ENCODE results near the gene TIMMDC1.

The TIMMDC1 gene

DNA sequence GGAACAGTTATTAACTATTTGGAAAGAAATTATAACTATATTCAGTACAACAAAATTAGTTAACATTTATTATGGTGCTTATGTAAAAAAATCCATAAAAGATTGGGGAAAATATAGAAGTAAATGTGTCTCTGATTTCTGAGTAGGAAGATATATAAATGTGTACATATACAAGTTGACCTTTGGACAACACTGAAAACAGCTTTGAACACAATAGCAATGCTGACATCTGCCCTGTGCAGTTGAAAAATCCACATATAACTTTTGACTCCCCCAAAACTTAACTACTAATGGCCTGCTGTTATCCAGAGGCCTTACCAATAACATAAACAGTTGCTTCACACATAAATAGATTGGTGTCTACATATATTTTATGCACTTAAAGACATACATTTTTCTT lies 12.3 kb downstream of the TIMMDC1 start:
- no peaks in the 10 kb centered on the region for H3K4me1 ChIP-seq (ENCODE audit: control insufficient read depth in 1 of 2, insufficient read depth in 1 of 2, low read depth in 1 of 2, low read length in 1 of 2)
- no peak for TF ChIP-seq CTCF (IDR thresholded peaks at IDR 0.05)
- H3K27me3 ChIP-seq, result no peaks in the 10 kb centered on the region
- peaks cover 45% of the 10 kb centered on the region for H3K36me3 ChIP-seq
- no peaks in the 10 kb centered on the region for H3K9me3 ChIP-seq
- H3K27ac ChIP-seq, result no peak overlapping the region
- no peak overlapping the region for H3K4me3 ChIP-seq (ENCODE audit: low read depth in 1 of 2, low read length in 1 of 2)

DNA sequence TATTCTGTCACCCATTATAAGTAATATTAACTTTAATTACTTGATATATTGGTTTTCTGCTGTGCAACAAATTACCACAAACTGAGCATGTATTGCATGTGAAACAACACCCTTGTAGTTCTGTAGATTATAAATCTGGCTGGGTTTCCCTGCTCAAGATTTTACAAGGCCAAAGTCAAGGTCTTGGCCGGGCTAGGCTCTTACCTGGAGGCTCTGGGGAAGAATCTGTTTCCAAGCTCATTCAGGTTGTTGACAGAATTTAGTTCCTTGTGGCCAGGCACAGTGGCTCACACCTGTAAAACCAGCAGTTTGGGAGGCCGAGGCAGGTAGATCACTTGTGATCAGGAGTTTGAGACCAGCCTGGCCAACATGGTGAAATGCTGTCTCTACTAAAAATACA lies 16.3 kb downstream of the TIMMDC1 start:
- Histone ChIP-seq H3K4me3 (ENCODE audit: low read depth in 1 of 2, low read length in 1 of 2) (no peak overlapping the region), H3K9me3 (no peaks in the 10 kb centered on the region), H3K36me3 (peaks cover 72% of the 10 kb centered on the region), H3K27me3 (no peaks in the 10 kb centered on the region), H3K27ac (no peak overlapping the region), H3K4me1 (ENCODE audit: control insufficient read depth in 1 of 2, insufficient read depth in 1 of 2, low read depth in 1 of 2, low read length in 1 of 2) (no peaks in the 10 kb centered on the region)
- no peak for TF ChIP-seq CTCF (IDR thresholded peaks at IDR 0.05)

DNA sequence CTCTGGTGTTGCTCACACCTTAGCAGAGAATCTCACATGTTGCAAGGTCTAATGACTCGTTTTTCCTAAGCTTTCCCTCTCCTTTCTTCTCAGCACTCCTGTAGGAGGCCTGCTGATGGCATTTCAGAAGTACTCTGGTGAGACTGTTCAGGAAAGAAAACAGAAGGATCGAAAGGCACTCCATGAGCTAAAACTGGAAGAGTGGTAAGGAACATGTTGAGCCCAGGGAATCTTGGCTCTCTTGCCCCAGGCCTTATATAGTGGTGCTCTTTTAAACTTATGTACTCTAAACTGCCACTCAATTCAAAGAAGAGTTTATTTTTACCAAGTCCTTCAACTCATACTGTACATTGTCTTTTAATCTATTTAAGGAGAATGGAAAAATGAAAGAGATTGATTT lies 18.8 kb downstream of the TIMMDC1 start:
- no peaks in the 10 kb centered on the region for H3K4me1 ChIP-seq (ENCODE audit: control insufficient read depth in 1 of 2, insufficient read depth in 1 of 2, low read depth in 1 of 2, low read length in 1 of 2)
- H3K9me3 ChIP-seq, result no peaks in the 10 kb centered on the region
- H3K4me3 ChIP-seq (ENCODE audit: low read depth in 1 of 2, low read length in 1 of 2), result no peak overlapping the region
- no peak for TF ChIP-seq CTCF (IDR thresholded peaks at IDR 0.05)
- no peaks in the 10 kb centered on the region for H3K27me3 ChIP-seq
- peaks cover 83% of the 10 kb centered on the region for H3K36me3 ChIP-seq
- H3K27ac ChIP-seq, result no peak overlapping the region

DNA sequence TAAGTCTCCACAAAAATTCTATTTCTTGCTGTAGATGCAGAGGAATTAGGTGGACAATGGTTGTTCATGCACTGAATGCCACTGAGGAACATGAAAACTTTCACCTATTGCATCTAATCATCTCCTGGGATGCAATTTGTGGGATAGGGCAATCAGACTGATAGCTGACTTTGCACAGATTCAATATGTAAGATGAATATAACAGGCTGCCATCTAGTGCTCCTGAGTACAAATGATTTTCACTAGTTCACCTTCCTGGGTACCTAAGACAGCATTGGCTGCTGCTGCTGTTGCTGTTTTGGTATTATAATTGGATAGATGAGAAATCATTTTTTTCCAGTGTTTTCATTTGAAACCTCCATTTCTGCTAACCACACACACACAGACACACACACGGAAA lies 19.7 kb downstream of the TIMMDC1 start:
- Histone ChIP-seq H3K36me3 (peaks cover 88% of the 10 kb centered on the region), H3K9me3 (no peaks in the 10 kb centered on the region), H3K27ac (no peak overlapping the region), H3K4me3 (ENCODE audit: low read depth in 1 of 2, low read length in 1 of 2) (no peak overlapping the region), H3K4me1 (ENCODE audit: control insufficient read depth in 1 of 2, insufficient read depth in 1 of 2, low read depth in 1 of 2, low read length in 1 of 2) (no peaks in the 10 kb centered on the region), H3K27me3 (no peaks in the 10 kb centered on the region)
- TF ChIP-seq CTCF (IDR thresholded peaks at IDR 0.05), result no peak

DNA sequence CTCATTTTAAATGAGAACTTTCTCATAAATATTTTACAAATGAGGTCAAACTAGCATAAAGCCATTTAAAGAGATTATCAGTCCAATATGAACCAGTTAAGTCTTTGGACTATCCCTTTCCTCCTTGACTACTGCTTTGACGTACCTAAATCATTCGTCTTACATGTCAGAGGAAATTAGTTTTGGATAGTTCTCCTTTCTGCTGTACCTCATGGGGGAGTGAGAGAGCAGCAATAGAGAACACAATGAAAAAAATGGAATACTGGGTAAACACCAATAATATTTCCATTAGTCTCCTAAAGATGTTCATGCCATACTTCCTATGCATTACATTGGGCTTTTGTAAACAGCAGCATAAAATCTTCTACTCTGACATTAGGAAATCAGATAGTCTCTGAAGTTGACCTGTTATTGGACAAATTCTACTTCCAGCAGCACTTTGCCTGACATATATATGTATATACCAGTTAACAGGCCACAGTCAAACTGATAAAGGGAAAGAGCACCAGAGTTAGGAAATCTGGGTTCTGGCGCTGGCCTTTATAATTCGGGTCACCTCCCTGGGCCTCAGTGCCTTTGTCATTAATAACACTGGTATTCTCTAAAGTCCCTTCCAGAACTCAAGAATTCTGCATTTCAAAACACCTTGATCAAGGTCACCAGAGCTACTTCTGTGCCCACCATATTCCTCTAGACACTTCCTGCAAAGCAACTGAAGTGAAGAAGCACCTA lies 26.8 kb downstream of the TIMMDC1 start:
- Histone ChIP-seq H3K9me3 (no peaks in the 10 kb centered on the region), H3K36me3 (peaks cover 48% of the 10 kb centered on the region), H3K27me3 (no peaks in the 10 kb centered on the region), H3K4me3 (ENCODE audit: low read depth in 1 of 2, low read length in 1 of 2) (no peak overlapping the region), H3K4me1 (ENCODE audit: control insufficient read depth in 1 of 2, insufficient read depth in 1 of 2, low read depth in 1 of 2, low read length in 1 of 2) (no peaks in the 10 kb centered on the region), H3K27ac (no peak overlapping the region)
- no peak for TF ChIP-seq CTCF (IDR thresholded peaks at IDR 0.05)
